Neural crest cell (in vitro differentiated cells): ENCODE results near the gene AMDHD1. TPM values are rescaled to one million over a fixed set of nuclear protein-coding genes. Genes with fewer than 3 reads are reported as not detected.
A peak's percentile ranks its signal among the peaks of the same experiment; 100 is the strongest.

Experiments
- DNase-seq: peaks from one replicate; pipeline ENCODE4 v3.0.0; 2021; ENCODE audit warnings: low read depth, mixed read lengths, low spot score
- H3K27ac Mint-ChIP-seq: one replicate; pipeline ENCODE4 v1.8.0; 2021; ENCODE audit warnings: mild to moderate bottlenecking, mixed read lengths; ENCODE audit not compliant: unreplicated experiment
- H3K27me3 Mint-ChIP-seq: 2 replicates; pipeline ENCODE4 v1.8.0; 2021; ENCODE audit warnings: low read depth, mild to moderate bottlenecking, mixed read lengths
- H3K36me3 Mint-ChIP-seq: 2 replicates; pipeline ENCODE4 v1.8.0; 2021; ENCODE audit warnings: low read depth, mild to moderate bottlenecking, mixed read lengths
- H3K4me1 Mint-ChIP-seq: 2 replicates; pipeline ENCODE4 v1.8.0; 2021; ENCODE audit warnings: mixed read lengths
- H3K4me3 Mint-ChIP-seq: one replicate; pipeline ENCODE4 v1.8.0; 2021; ENCODE audit warnings: mild to moderate bottlenecking, mixed read lengths
- H3K9me3 Mint-ChIP-seq: 2 replicates; pipeline ENCODE4 v1.8.0; 2021; ENCODE audit warnings: mixed read lengths
- CTCF ChIP-seq: fragments of 200-600 bp; sonication (generic); conservative IDR thresholded peaks from 2 replicates; pipeline ENCODE4 v1.5.0; 2021; ENCODE audit warnings: antibody characterized with exemption, mild to moderate bottlenecking
- total RNA-seq: library from RNA; stranded (reverse); gene quantifications from 2 replicates; pipeline ENCODE4 v1.2.1, GENCODE V29; 2021

AMDHD1 gene
- total RNA-seq, 1 donor from 2014 or later = 0.30 TPM

GRCh38 chr12:95996034-95996658, 53.0 kb downstream of the AMDHD1 start, which contains the start of gene HAL:
Gene HAL, minus strand, starts transcription at chr12:95996344. Its CDS starts 434 bp downstream, at chr12:95995910.
- TF ChIP-seq CTCF = no peak
- no peak within 1 kb of the TSS for H3K27ac Mint-ChIP-seq

GRCh38 chr12:95997276-95997675, 54.1 kb downstream of the AMDHD1 start:
- Mint-ChIP-seq H3K27me3 (no peaks in the 10 kb centered on the region), H3K36me3 (peaks cover 2% of the 10 kb centered on the region), H3K4me1 (no peaks in the 10 kb centered on the region), H3K27ac (no peak overlapping the region), H3K9me3 (no peaks in the 10 kb centered on the region), H3K4me3 (no peak overlapping the region)
- DNase-seq = no peak
- no peak for TF ChIP-seq CTCF

More at GRCh38 chr12:95996034-95996658, 53.0 kb downstream of the AMDHD1 start, which contains the start of gene HAL:
- Mint-ChIP-seq H3K4me1 (no peaks in the 10 kb centered on the region), H3K36me3 (peaks cover 2% of the 10 kb centered on the region), H3K9me3 (no peaks in the 10 kb centered on the region), H3K27me3 (no peaks in the 10 kb centered on the region), H3K4me3 (no peak within 1 kb of the TSS)
- DNase-seq = no peak

GRCh38 chr12:95997911-95998510, 54.9 kb downstream of the AMDHD1 start:
- Mint-ChIP-seq H3K4me1 (no peaks in the 10 kb centered on the region), H3K9me3 (no peaks in the 10 kb centered on the region), H3K36me3 (peaks cover 2% of the 10 kb centered on the region), H3K27ac (no peak overlapping the region), H3K27me3 (no peaks in the 10 kb centered on the region), H3K4me3 (no peak overlapping the region)
- DNase-seq = no peak
- no peak for TF ChIP-seq CTCF

- H3K27ac Mint-ChIP-seq = no peak overlapping the region
- H3K9me3 Mint-ChIP-seq = no peaks in the 10 kb centered on the region
- H3K36me3 Mint-ChIP-seq = peaks cover 2% of the 10 kb centered on the region
- no peaks in the 10 kb centered on the region for H3K4me1 Mint-ChIP-seq
- no peak for DNase-seq
- H3K4me3 Mint-ChIP-seq = no peak overlapping the region
- TF ChIP-seq CTCF = peak; percentile 76
- H3K27me3 Mint-ChIP-seq = no peaks in the 10 kb centered on the region
Measured at GRCh38 chr12:95998611-95999286, 55.6 kb downstream of the AMDHD1 start.

- Mint-ChIP-seq H3K27me3 (no peaks in the 10 kb centered on the region), H3K36me3 (peaks cover 2% of the 10 kb centered on the region), H3K4me3 (no peak overlapping the region), H3K9me3 (no peaks in the 10 kb centered on the region), H3K4me1 (no peaks in the 10 kb centered on the region), H3K27ac (no peak overlapping the region)
- no peak for DNase-seq
- no peak for TF ChIP-seq CTCF
Measured at GRCh38 chr12:95999484-95999883, 56.4 kb downstream of the AMDHD1 start.
